ENCODE data around the gene CLIC3. TPM values are rescaled to one million over a fixed set of nuclear protein-coding genes. Genes with fewer than 3 reads are reported as not detected.

CLIC3 gene
- 10 to 100 TPM in 1 of 2 donors, 1 to 10 TPM in 1; 4.3 to 38.2 TPM for total RNA-seq

- peaks cover 36 to 41% of the 10 kb centered on the region in 2 donors for H3K4me1 Mint-ChIP-seq (ENCODE audit: low read depth in 2 of 2)
- no peaks in the 10 kb centered on the region for H3K36me3 Mint-ChIP-seq
- ATAC-seq, result peak in 1 of 2 donors; percentile 1
- H3K27ac Mint-ChIP-seq, result peak within 1 kb of the TSS; percentile 82 to 96
- no peaks in the 10 kb centered on the region for H3K27me3 Mint-ChIP-seq
- DNase-seq (ENCODE audit: low spot score), result peak; percentile 79
- H3K9me3 Mint-ChIP-seq, result no peaks in the 10 kb centered on the region
- H3K4me3 Mint-ChIP-seq, result peak within 1 kb of the TSS; percentile 81
These were observed at the start of gene CLIC3 for GRCh38 chr9:136996361-136997292. TSS of gene CLIC3 (minus strand) at chr9:136996568. CDS start at chr9:136996543, 25 bp downstream.

GRCh38 chr9:137045294-137046087, 49.1 kb upstream of the CLIC3 start:
- Mint-ChIP-seq H3K36me3 (no peaks in the 10 kb centered on the region), H3K27me3 (peaks cover 8 to 19% of the 10 kb centered on the region in 2 donors), H3K9me3 (no peaks in the 10 kb centered on the region), H3K4me1 (ENCODE audit: low read depth in 2 of 2) (peaks cover 4 to 14% of the 10 kb centered on the region in 2 donors), H3K27ac (no peak overlapping the region), H3K4me3 (peak overlapping the region; percentile 48)
- peak; percentile 7 to 19 for ATAC-seq
- no peak for DNase-seq (ENCODE audit: low spot score)

- Mint-ChIP-seq H3K36me3 (no peaks in the 10 kb centered on the region), H3K27ac (no peak overlapping the region), H3K4me1 (ENCODE audit: low read depth in 2 of 2) (peaks cover 4 to 11% of the 10 kb centered on the region in 2 donors), H3K9me3 (no peaks in the 10 kb centered on the region), H3K27me3 (peaks cover 3 to 15% of the 10 kb centered on the region in 2 donors), H3K4me3 (peak overlapping the region; percentile 48)
- DNase-seq (ENCODE audit: low spot score) (no peak), ATAC-seq (no peak)
These were observed 48.3 kb upstream of the CLIC3 start for GRCh38 chr9:137044502-137045177.

GRCh38 chr9:137044037-137044436, 47.7 kb upstream of the CLIC3 start:
- H3K27ac Mint-ChIP-seq, result no peak overlapping the region
- H3K27me3 Mint-ChIP-seq, result peaks cover 0 to 13% of the 10 kb centered on the region in 2 donors
- peaks cover 4 to 9% of the 10 kb centered on the region in 2 donors for H3K4me1 Mint-ChIP-seq (ENCODE audit: low read depth in 2 of 2)
- ATAC-seq, result no peak
- no peak overlapping the region for H3K4me3 Mint-ChIP-seq
- H3K9me3 Mint-ChIP-seq, result no peaks in the 10 kb centered on the region
- H3K36me3 Mint-ChIP-seq, result no peaks in the 10 kb centered on the region
- DNase-seq (ENCODE audit: low spot score), result no peak

- H3K27me3 Mint-ChIP-seq, result peaks cover 0 to 12% of the 10 kb centered on the region in 2 donors
- H3K36me3 Mint-ChIP-seq, result no peaks in the 10 kb centered on the region
- peaks cover 4 to 9% of the 10 kb centered on the region in 2 donors for H3K4me1 Mint-ChIP-seq (ENCODE audit: low read depth in 2 of 2)
- no peak overlapping the region for H3K4me3 Mint-ChIP-seq
- ATAC-seq, result no peak
- H3K27ac Mint-ChIP-seq, result no peak overlapping the region
- no peaks in the 10 kb centered on the region for H3K9me3 Mint-ChIP-seq
- DNase-seq (ENCODE audit: low spot score), result no peak
These were observed 46.7 kb upstream of the CLIC3 start for GRCh38 chr9:137042751-137043727.

GRCh38 chr9:137041124-137041523, 44.8 kb upstream of the CLIC3 start:
- peaks cover 0 to 4% of the 10 kb centered on the region in 2 donors for H3K27me3 Mint-ChIP-seq
- H3K4me1 Mint-ChIP-seq (ENCODE audit: low read depth in 2 of 2), result peaks cover 4 to 6% of the 10 kb centered on the region in 2 donors
- H3K9me3 Mint-ChIP-seq, result no peaks in the 10 kb centered on the region
- no peak overlapping the region for H3K4me3 Mint-ChIP-seq
- ATAC-seq (no peak), DNase-seq (ENCODE audit: low spot score) (no peak)
- H3K27ac Mint-ChIP-seq, result no peak overlapping the region
- no peaks in the 10 kb centered on the region for H3K36me3 Mint-ChIP-seq

- H3K36me3 Mint-ChIP-seq, result no peaks in the 10 kb centered on the region
- H3K4me3 Mint-ChIP-seq, result no peak overlapping the region
- no peak overlapping the region for H3K27ac Mint-ChIP-seq
- no peaks in the 10 kb centered on the region for H3K9me3 Mint-ChIP-seq
- H3K27me3 Mint-ChIP-seq, result peaks cover 0 to 4% of the 10 kb centered on the region in 2 donors
- peaks cover 4 to 6% of the 10 kb centered on the region in 2 donors for H3K4me1 Mint-ChIP-seq (ENCODE audit: low read depth in 2 of 2)
- no peak for ATAC-seq
- DNase-seq (ENCODE audit: low spot score), result no peak
These were observed 44.2 kb upstream of the CLIC3 start for GRCh38 chr9:137040568-137040967.

- Mint-ChIP-seq H3K4me1 (ENCODE audit: low read depth in 2 of 2) (peaks cover 8% of the 10 kb centered on the region in 2 donors), H3K27ac (no peak overlapping the region), H3K9me3 (no peaks in the 10 kb centered on the region), H3K27me3 (peaks cover 0 to 2% of the 10 kb centered on the region in 2 donors), H3K4me3 (no peak overlapping the region), H3K36me3 (no peaks in the 10 kb centered on the region)
- ATAC-seq (no peak), DNase-seq (ENCODE audit: low spot score) (no peak)
These were observed 43.4 kb upstream of the CLIC3 start for GRCh38 chr9:137039611-137040366.

GRCh38 chr9:137038916-137039315, 42.5 kb upstream of the CLIC3 start:
- peaks cover 10 to 12% of the 10 kb centered on the region in 2 donors for H3K4me1 Mint-ChIP-seq (ENCODE audit: low read depth in 2 of 2)
- DNase-seq (ENCODE audit: low spot score) (no peak), ATAC-seq (no peak)
- no peak overlapping the region for H3K4me3 Mint-ChIP-seq
- H3K36me3 Mint-ChIP-seq, result no peaks in the 10 kb centered on the region
- H3K27ac Mint-ChIP-seq, result no peak overlapping the region
- H3K27me3 Mint-ChIP-seq, result no peaks in the 10 kb centered on the region
- H3K9me3 Mint-ChIP-seq, result no peaks in the 10 kb centered on the region

- no peak for DNase-seq (ENCODE audit: low spot score)
- Mint-ChIP-seq H3K27ac (no peak overlapping the region), H3K27me3 (no peaks in the 10 kb centered on the region), H3K4me3 (no peak overlapping the region), H3K9me3 (no peaks in the 10 kb centered on the region), H3K36me3 (no peaks in the 10 kb centered on the region), H3K4me1 (ENCODE audit: low read depth in 2 of 2) (peaks cover 15 to 27% of the 10 kb centered on the region in 2 donors)
- no peak for ATAC-seq
These were observed 41.1 kb upstream of the CLIC3 start for GRCh38 chr9:137037483-137037882.

- H3K36me3 Mint-ChIP-seq, result no peaks in the 10 kb centered on the region
- no peak for DNase-seq (ENCODE audit: low spot score)
- peaks cover 18 to 30% of the 10 kb centered on the region in 2 donors for H3K4me1 Mint-ChIP-seq (ENCODE audit: low read depth in 2 of 2)
- H3K9me3 Mint-ChIP-seq, result no peaks in the 10 kb centered on the region
- no peak overlapping the region for H3K4me3 Mint-ChIP-seq
- ATAC-seq, result no peak
- H3K27ac Mint-ChIP-seq, result no peak overlapping the region
- H3K27me3 Mint-ChIP-seq, result no peaks in the 10 kb centered on the region
These were observed 40.7 kb upstream of the CLIC3 start for GRCh38 chr9:137037035-137037434.

GRCh38 chr9:137035937-137036336, 39.6 kb upstream of the CLIC3 start:
- H3K27ac Mint-ChIP-seq, result peak overlapping the region in 1 of 2 donors; percentile 91
- no peaks in the 10 kb centered on the region for H3K27me3 Mint-ChIP-seq
- ATAC-seq (no peak), DNase-seq (ENCODE audit: low spot score) (no peak)
- no peak overlapping the region for H3K4me3 Mint-ChIP-seq
- H3K9me3 Mint-ChIP-seq, result no peaks in the 10 kb centered on the region
- H3K36me3 Mint-ChIP-seq, result no peaks in the 10 kb centered on the region
- peaks cover 22 to 36% of the 10 kb centered on the region in 2 donors for H3K4me1 Mint-ChIP-seq (ENCODE audit: low read depth in 2 of 2)

All from natural killer cell treated with Interleukin-12 subunit alpha and Interleukin-12 subunit beta and Interleukin-15 and Interleukin-18, amount 100 ng/mL, for 72 hours (primary cell).